Measurements from ENCODE around the gene MAPK8IP1. TPM values are rescaled to one million over a fixed set of nuclear protein-coding genes. Genes with fewer than 3 reads are reported as not detected.

Gene MAPK8IP1
- 5.5 and 9.2 TPM in 2 replicates for total RNA-seq

GRCh38 chr11:45885274-45885920 lies at the start of gene MAPK8IP1:
Gene MAPK8IP1, plus strand, starts transcription at chr11:45885651. Its CDS starts 170 bp downstream, at chr11:45885821.

GRCh38 chr11:45846974-45847910 lies 38.2 kb upstream of the MAPK8IP1 start, which contains the start of gene CRY2:
Gene CRY2, plus strand, starts transcription at chr11:45847475. Its CDS starts 16 bp downstream, at chr11:45847491.

GRCh38 chr11:45906965-45907611 lies 21.6 kb downstream of the MAPK8IP1 start, which contains the start of gene FREY1:
Gene FREY1, minus strand, starts transcription at chr11:45907271. Its CDS starts 26 bp downstream, at chr11:45907245.

GRCh38 chr11:45917623-45918330 lies 32.3 kb downstream of the MAPK8IP1 start, which contains the start of gene PEX16:
Gene PEX16, minus strand, starts transcription at chr11:45917877. Its CDS starts 66 bp downstream, at chr11:45917811.

GRCh38 chr11:45922425-45923082 lies 37.1 kb downstream of the MAPK8IP1 start, which contains the start of gene LARGE2:
Gene LARGE2, plus strand, starts transcription at chr11:45922656. Its CDS starts 227 bp downstream, at chr11:45922883.

Other genes with a start within 250 kb of the MAPK8IP1 start
- gene CHST1, start 220.0 kb upstream of the MAPK8IP1 start, total RNA-seq: 0.73 and 1.8 TPM in 2 replicates
- 11.5 and 12.8 TPM in 2 replicates for gene SLC35C1, start 80.5 kb upstream of the MAPK8IP1 start, total RNA-seq
- gene CRY2, start 38.2 kb upstream of the MAPK8IP1 start, total RNA-seq: 28.9 and 32.4 TPM in 2 replicates
- gene FREY1, start 21.6 kb downstream of the MAPK8IP1 start, total RNA-seq: 1.5 TPM in 2 replicates
- 20.1 and 21.6 TPM in 2 replicates for gene PEX16, start 32.2 kb downstream of the MAPK8IP1 start, total RNA-seq
- gene LARGE2, start 37.0 kb downstream of the MAPK8IP1 start, total RNA-seq: 0.16 TPM in 1 of 2 replicates, not detected in the other
- gene PHF21A, start 235.8 kb downstream of the MAPK8IP1 start, total RNA-seq: 19.4 and 22.6 TPM in 2 replicates